ENCODE data around the gene ITGA2. TPM values are rescaled to one million over a fixed set of nuclear protein-coding genes. Genes with fewer than 3 reads are reported as not detected.

Gene ITGA2
- total and polyA plus RNA-seq, 2 of the 8 experiments (the other 6 are each of a cell fraction or from before 2014, with no cell fraction given), result 1.4 to 7.7 TPM

DNA sequence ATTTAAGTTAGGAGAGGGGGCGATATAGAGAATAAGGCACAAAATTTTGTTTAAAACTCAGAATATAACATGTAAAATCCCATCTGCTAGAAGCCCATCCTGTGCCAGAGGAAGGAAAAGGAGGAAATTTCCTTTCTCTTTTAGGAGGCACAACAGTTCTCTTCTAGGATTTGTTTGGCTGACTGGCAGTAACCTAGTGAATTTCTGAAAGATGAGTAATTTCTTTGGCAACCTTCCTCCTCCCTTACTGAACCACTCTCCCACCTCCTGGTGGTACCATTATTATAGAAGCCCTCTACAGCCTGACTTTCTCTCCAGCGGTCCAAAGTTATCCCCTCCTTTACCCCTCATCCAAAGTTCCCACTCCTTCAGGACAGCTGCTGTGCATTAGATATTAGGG lies 102.1 kb downstream of the ITGA2 start:
- H4K5ac ChIP-seq (ENCODE audit: insufficient read length, low read depth, low read length), result no peak overlapping the region
- H3K56ac ChIP-seq (replicated peaks; ENCODE audit: insufficient read length, low read depth, low read length), result no peak overlapping the region
- ChIA-PET POLR2A (ENCODE audit: partially characterized antibody) (no interaction called here), CTCF (ENCODE audit: partially characterized antibody) (interaction anchor here (0.7 to 7.2 kb wide), 5 partner anchors 17 to 142 kb away, joined by 3 to 66 read pairs (median 3); no protein-coding TSS in a partner anchor)
- H3K79me1 ChIP-seq (ENCODE audit: low read depth, low read length), result no peaks in the 10 kb centered on the region
- no peak overlapping the region for H2BK5ac ChIP-seq (ENCODE audit: low read depth, low read length)
- TF ChIP-seq ZNF274 (IDR thresholded peaks at IDR 0.05; ENCODE audit: borderline replicate concordance, extremely low read depth, low read length) (no peak), TEAD4 (IDR thresholded peaks at IDR 0.05; ENCODE audit: low read depth, low read length) (no peak), SRF (IDR thresholded peaks at IDR 0.05; ENCODE audit: low read depth, low read length) (no peak), YY1 (IDR thresholded peaks at IDR 0.05; ENCODE audit: low read depth, low read length) (no peak), NANOG (IDR thresholded peaks at IDR 0.05; ENCODE audit: insufficient read depth, low read depth, low read length, poor library complexity, severe bottlenecking) (no peak)
- TF ChIP-seq, protein P1, sequence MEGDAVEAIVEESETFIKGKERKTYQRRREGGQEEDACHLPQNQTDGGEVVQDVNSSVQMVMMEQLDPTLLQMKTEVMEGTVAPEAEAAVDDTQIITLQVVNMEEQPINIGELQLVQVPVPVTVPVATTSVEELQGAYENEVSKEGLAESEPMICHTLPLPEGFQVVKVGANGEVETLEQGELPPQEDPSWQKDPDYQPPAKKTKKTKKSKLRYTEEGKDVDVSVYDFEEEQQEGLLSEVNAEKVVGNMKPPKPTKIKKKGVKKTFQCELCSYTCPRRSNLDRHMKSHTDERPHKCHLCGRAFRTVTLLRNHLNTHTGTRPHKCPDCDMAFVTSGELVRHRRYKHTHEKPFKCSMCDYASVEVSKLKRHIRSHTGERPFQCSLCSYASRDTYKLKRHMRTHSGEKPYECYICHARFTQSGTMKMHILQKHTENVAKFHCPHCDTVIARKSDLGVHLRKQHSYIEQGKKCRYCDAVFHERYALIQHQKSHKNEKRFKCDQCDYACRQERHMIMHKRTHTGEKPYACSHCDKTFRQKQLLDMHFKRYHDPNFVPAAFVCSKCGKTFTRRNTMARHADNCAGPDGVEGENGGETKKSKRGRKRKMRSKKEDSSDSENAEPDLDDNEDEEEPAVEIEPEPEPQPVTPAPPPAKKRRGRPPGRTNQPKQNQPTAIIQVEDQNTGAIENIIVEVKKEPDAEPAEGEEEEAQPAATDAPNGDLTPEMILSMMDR (IDR thresholded peaks at IDR 0.05; ENCODE audit: control extremely low read depth in 1 of 3, insufficient read depth in 1 of 3, low read depth in 1 of 3, low read length in 3 of 3), result no peak
- no peaks in the 10 kb centered on the region for H3K4me1 ChIP-seq (replicated peaks in 1 of 4; ENCODE audit: control insufficient read depth in 3 of 4, insufficient read depth in 4 of 4, low read length in 3 of 4)
- no peaks in the 10 kb centered on the region for H3K79me2 ChIP-seq (ENCODE audit: control insufficient read depth in 1 of 2, insufficient read depth in 2 of 2, low read length in 2 of 2)
- H3K14ac ChIP-seq (ENCODE audit: insufficient read length), result no peak overlapping the region
- H3K9me3 ChIP-seq (ENCODE audit: insufficient read depth in 2 of 2, low read depth in 1 of 2, low read length in 1 of 2), result no peaks in the 10 kb centered on the region
- no peak overlapping the region for H2AFZ ChIP-seq (ENCODE audit: low read length)
- H2BK12ac ChIP-seq (ENCODE audit: low read depth, low read length), result no peak overlapping the region
- no peak overlapping the region for H3K4me3 ChIP-seq (ENCODE audit: extremely low read depth in 1 of 4, insufficient read depth in 2 of 4, low read depth in 3 of 4, low read length in 4 of 4)
- H2BK120ac ChIP-seq (replicated peaks; ENCODE audit: low read depth, low read length), result no peak overlapping the region
- H3K4me2 ChIP-seq (ENCODE audit: insufficient read depth in 1 of 2, low read depth in 2 of 2, low read length in 2 of 2), result no peak overlapping the region
- H3K9ac ChIP-seq (replicated peaks in 1 of 4; ENCODE audit: extremely low read depth in 1 of 4, low read depth in 3 of 4, low read length in 3 of 4), result no peak overlapping the region
- no peak for FAIRE-seq
- H3K23me2 ChIP-seq (ENCODE audit: low read depth, low read length), result no peaks in the 10 kb centered on the region
- no peak overlapping the region for H3K4ac ChIP-seq (replicated peaks; ENCODE audit: insufficient read length, low read depth, low read length)
- no peak overlapping the region for H2BK15ac ChIP-seq (ENCODE audit: low read length)
- no peaks in the 10 kb centered on the region for H3K27me3 ChIP-seq (replicated peaks in 1 of 4; ENCODE audit: control insufficient read depth in 3 of 4, extremely low read depth in 1 of 4, insufficient read depth in 3 of 4, low read length in 3 of 4)
- H3K27ac ChIP-seq (ENCODE audit: low read depth, low read length), result no peak overlapping the region
- DNase-seq (ENCODE audit: low read depth in 1 of 2, low spot score in 2 of 2), result no peak
- H4K91ac ChIP-seq (replicated peaks; ENCODE audit: insufficient read length, low read length), result no peak overlapping the region
- no peak overlapping the region for H2AK5ac ChIP-seq (ENCODE audit: low read depth, low read length)
- H3K23ac ChIP-seq (ENCODE audit: insufficient read length), result no peak overlapping the region
- H4K20me1 ChIP-seq (replicated peaks in 1 of 2; ENCODE audit: control insufficient read depth in 1 of 2, insufficient read depth in 2 of 2, low read length in 2 of 2), result no peaks in the 10 kb centered on the region
- no peak overlapping the region for H2BK20ac ChIP-seq (ENCODE audit: low read length)
- WGBS, 2 experiments (ENCODE audit: extremely low coverage in 1 of 2, insufficient coverage in 1 of 2, insufficient read length in 1 of 2, insufficient replicate concordance in 2 of 2, low coverage in 1 of 2, low lambda C conversion rate in 2 of 2, missing lambda C conversion rate in 1 of 2), result 91% methylated on average over 2 of the region's 2 CpGs; no CpG with 5 or more reads in 1 of the 2 experiments
- no peaks in the 10 kb centered on the region for H3K36me3 ChIP-seq (ENCODE audit: control insufficient read depth in 2 of 4, insufficient read depth in 4 of 4, low read length in 3 of 4)
- no peak overlapping the region for H3K18ac ChIP-seq (ENCODE audit: extremely low read depth, low read length)
- no peak overlapping the region for H4K8ac ChIP-seq (ENCODE audit: extremely low read depth, insufficient read depth, low read length)

All from H1 (cell line).